ENCODE data around the gene ANAPC2. TPM values are rescaled to one million over a fixed set of nuclear protein-coding genes. Genes with fewer than 3 reads are reported as not detected.
A peak's percentile ranks its signal among the peaks of the same experiment; 100 is the strongest.

The ANAPC2 gene
- total RNA-seq, 1 donor from 2014 or later, result 20.5 TPM

GRCh38 chr9:137160054-137160425, 28.3 kb downstream of the ANAPC2 start:
- no peak for FAIRE-seq
- H3K27me3 ChIP-seq (ENCODE audit: control insufficient read depth, insufficient read depth, low read length), result peaks cover 18% of the 10 kb centered on the region

GRCh38 chr9:137159105-137160053, 29.0 kb downstream of the ANAPC2 start:
- Histone ChIP-seq H3K36me3 (ENCODE audit: control insufficient read depth, insufficient read depth, low read length) (no peaks in the 10 kb centered on the region), H3K27me3 (ENCODE audit: control insufficient read depth, insufficient read depth, low read length) (peaks cover 13% of the 10 kb centered on the region), H3K4me3 (ENCODE audit: low read depth, low read length) (no peak overlapping the region)
- TF ChIP-seq, protein P1, sequence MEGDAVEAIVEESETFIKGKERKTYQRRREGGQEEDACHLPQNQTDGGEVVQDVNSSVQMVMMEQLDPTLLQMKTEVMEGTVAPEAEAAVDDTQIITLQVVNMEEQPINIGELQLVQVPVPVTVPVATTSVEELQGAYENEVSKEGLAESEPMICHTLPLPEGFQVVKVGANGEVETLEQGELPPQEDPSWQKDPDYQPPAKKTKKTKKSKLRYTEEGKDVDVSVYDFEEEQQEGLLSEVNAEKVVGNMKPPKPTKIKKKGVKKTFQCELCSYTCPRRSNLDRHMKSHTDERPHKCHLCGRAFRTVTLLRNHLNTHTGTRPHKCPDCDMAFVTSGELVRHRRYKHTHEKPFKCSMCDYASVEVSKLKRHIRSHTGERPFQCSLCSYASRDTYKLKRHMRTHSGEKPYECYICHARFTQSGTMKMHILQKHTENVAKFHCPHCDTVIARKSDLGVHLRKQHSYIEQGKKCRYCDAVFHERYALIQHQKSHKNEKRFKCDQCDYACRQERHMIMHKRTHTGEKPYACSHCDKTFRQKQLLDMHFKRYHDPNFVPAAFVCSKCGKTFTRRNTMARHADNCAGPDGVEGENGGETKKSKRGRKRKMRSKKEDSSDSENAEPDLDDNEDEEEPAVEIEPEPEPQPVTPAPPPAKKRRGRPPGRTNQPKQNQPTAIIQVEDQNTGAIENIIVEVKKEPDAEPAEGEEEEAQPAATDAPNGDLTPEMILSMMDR (IDR thresholded peaks at IDR 0.05; ENCODE audit: insufficient read depth, low read length, severe bottlenecking), result no peak
- FAIRE-seq (no peak), DNase-seq (ENCODE audit: low read depth) (no peak)

More at GRCh38 chr9:137160054-137160425, 28.3 kb downstream of the ANAPC2 start:
- no peak for DNase-seq (ENCODE audit: low read depth)
- TF ChIP-seq, protein P1 (IDR thresholded peaks at IDR 0.05; ENCODE audit: insufficient read depth, low read length, severe bottlenecking), result no peak
- no peak overlapping the region for H3K4me3 ChIP-seq (ENCODE audit: low read depth, low read length)
- H3K36me3 ChIP-seq (ENCODE audit: control insufficient read depth, insufficient read depth, low read length), result no peaks in the 10 kb centered on the region

DNA sequence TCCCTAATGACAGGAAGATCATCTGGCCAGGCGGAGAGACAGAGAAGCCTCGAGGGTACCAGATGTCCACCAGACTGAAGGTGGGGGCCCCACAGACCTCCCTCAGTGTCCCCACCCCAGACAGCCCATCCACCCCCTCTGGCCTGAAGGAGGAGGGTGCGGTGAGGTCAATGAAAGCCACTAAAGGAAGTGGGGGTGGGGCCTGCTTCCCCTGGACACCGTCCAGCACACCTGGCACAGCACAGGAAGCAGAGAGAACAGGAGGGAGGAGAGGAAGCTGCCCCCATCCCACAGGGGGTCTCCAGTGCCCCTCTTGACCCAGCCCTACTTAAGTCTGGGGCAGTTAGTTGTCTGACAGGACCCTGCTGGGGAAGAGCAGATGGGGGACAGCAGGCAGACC, 29.7 kb downstream of the ANAPC2 start:
- no peak for FAIRE-seq
- no peak for DNase-seq (ENCODE audit: low read depth)
- no peaks in the 10 kb centered on the region for H3K36me3 ChIP-seq (ENCODE audit: control insufficient read depth, insufficient read depth, low read length)
- peaks cover 13% of the 10 kb centered on the region for H3K27me3 ChIP-seq (ENCODE audit: control insufficient read depth, insufficient read depth, low read length)
- TF ChIP-seq, protein P1 (IDR thresholded peaks at IDR 0.05; ENCODE audit: insufficient read depth, low read length, severe bottlenecking), result no peak
- no peak overlapping the region for H3K4me3 ChIP-seq (ENCODE audit: low read depth, low read length)

- no peak overlapping the region for H3K4me3 ChIP-seq (ENCODE audit: low read depth, low read length)
These were observed 30.5 kb downstream of the ANAPC2 start for GRCh38 chr9:137157618-137158415.

DNA sequence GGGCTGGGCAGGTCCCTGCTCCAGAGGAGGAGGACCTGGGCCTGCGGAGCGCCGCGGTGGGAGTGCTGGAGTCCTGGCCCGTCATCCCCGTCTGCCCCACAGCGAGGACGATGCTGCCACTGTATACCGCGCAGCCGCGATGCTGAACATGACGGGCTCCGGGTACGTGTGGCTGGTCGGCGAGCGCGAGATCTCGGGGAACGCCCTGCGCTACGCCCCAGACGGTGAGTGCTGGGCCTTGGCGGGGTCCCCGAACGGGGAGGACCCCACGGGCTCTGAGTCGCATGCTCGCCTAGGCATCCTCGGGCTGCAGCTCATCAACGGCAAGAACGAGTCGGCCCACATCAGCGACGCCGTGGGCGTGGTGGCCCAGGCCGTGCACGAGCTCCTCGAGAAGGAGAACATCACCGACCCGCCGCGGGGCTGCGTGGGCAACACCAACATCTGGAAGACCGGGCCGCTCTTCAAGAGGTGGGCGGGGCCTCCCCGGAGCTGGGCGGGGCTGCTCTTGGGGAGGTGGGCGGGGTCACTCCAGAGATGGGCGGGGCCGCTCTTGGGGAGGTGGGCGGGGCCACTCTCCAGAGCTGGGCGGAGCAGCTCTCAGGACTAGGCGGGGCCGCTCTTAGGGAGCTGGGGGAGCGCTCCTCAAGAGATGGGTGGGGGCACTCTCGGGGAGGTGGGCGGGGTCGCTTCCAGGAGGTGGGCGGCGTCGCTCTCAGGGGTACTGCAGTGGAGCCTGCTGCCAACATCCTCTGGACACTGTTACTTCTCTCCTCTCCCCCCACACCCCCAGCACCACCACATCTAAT, 31.6 kb downstream of the ANAPC2 start:
- DNase-seq (ENCODE audit: low read depth) (no peak), FAIRE-seq (no peak)
- Histone ChIP-seq H3K36me3 (ENCODE audit: control insufficient read depth, insufficient read depth, low read length) (no peaks in the 10 kb centered on the region), H3K27me3 (ENCODE audit: control insufficient read depth, insufficient read depth, low read length) (peaks cover 13% of the 10 kb centered on the region), H3K4me3 (ENCODE audit: low read depth, low read length) (peak overlapping the region; percentile 11)
- TF ChIP-seq, protein P1 (IDR thresholded peaks at IDR 0.05; ENCODE audit: insufficient read depth, low read length, severe bottlenecking), result no peak

More at GRCh38 chr9:137157618-137158415, 30.5 kb downstream of the ANAPC2 start:
- FAIRE-seq, result no peak
- TF ChIP-seq, protein P1 (IDR thresholded peaks at IDR 0.05; ENCODE audit: insufficient read depth, low read length, severe bottlenecking), result no peak
- Histone ChIP-seq H3K36me3 (ENCODE audit: control insufficient read depth, insufficient read depth, low read length) (no peaks in the 10 kb centered on the region), H3K27me3 (ENCODE audit: control insufficient read depth, insufficient read depth, low read length) (peaks cover 13% of the 10 kb centered on the region)
- DNase-seq (ENCODE audit: low read depth), result no peak

All from bronchial epithelial cell (primary cell).